Mesendoderm (in vitro differentiated cells): ENCODE results near the gene AMDHD1. TPM values are rescaled to one million over a fixed set of nuclear protein-coding genes. Genes with fewer than 3 reads are reported as not detected.

Source experiments
- DNase-seq: peaks from one replicate; pipeline ENCODE4 v3.0.0; 2013
- H2AK5ac ChIP-seq: 2 replicates; pipeline ENCODE4 v1.6.1; 2013; ENCODE audit warnings: low read length, inconsistent platforms
- H2BK120ac ChIP-seq: 2 replicates; pipeline ENCODE4 v1.6.1; 2013; ENCODE audit warnings: low read depth, mild to moderate bottlenecking, low read length, moderate library complexity, mixed read lengths
- H2BK15ac ChIP-seq: replicated peaks from 2 replicates; pipeline ENCODE4 v1.6.1; 2013; ENCODE audit warnings: low read depth, mild to moderate bottlenecking, moderate library complexity
- H2BK5ac ChIP-seq: 2 replicates; pipeline ENCODE4 v1.6.1; 2013; ENCODE audit warnings: low read length, inconsistent platforms
- H3K18ac ChIP-seq: 2 replicates; pipeline ENCODE4 v1.6.1; 2013; ENCODE audit warnings: mild to moderate bottlenecking, low read length, mixed read lengths
- H3K23ac ChIP-seq: one replicate; pipeline ENCODE4 v1.6.1; 2013; ENCODE audit warnings: low read length
- H3K27ac ChIP-seq: 2 replicates; pipeline ENCODE4 v1.5.1; 2013; ENCODE audit warnings: low read depth, mild to moderate bottlenecking, inconsistent platforms, low read length, moderate library complexity
- H3K27me3 ChIP-seq: 2 replicates; pipeline ENCODE4 v1.6.1; 2013; ENCODE audit warnings: low read length, control low read depth, mild to moderate bottlenecking, inconsistent platforms; ENCODE audit not compliant: insufficient read depth, poor library complexity
- H3K36me3 ChIP-seq: 2 replicates; pipeline ENCODE4 v1.6.1; 2013; ENCODE audit warnings: low read length, inconsistent platforms; ENCODE audit not compliant: control insufficient read depth, insufficient read depth
- H3K4ac ChIP-seq: one replicate; pipeline ENCODE4 v1.6.1; 2013; ENCODE audit warnings: low read depth, mild to moderate bottlenecking, low read length, moderate library complexity
- H3K4me1 ChIP-seq: 2 replicates; pipeline ENCODE4 v1.6.1; 2013; ENCODE audit warnings: low read depth, low read length, inconsistent platforms; ENCODE audit not compliant: control insufficient read depth
- H3K4me2 ChIP-seq: 2 replicates; pipeline ENCODE4 v1.6.1; 2013; ENCODE audit warnings: low read length
- H3K4me3 ChIP-seq: 2 replicates; pipeline ENCODE4 v1.5.1; 2013; ENCODE audit warnings: mild to moderate bottlenecking, low read length
- H3K56ac ChIP-seq: one replicate; pipeline ENCODE4 v1.6.1; 2013; ENCODE audit warnings: low read length
- H3K79me1 ChIP-seq: 2 replicates; pipeline ENCODE4 v1.6.1; 2013; ENCODE audit warnings: low read length, inconsistent platforms
- H3K79me2 ChIP-seq: 2 replicates; pipeline ENCODE4 v1.6.1; 2013; ENCODE audit warnings: mild to moderate bottlenecking, low read length; ENCODE audit not compliant: control insufficient read depth, insufficient read depth
- H3K9ac ChIP-seq: 2 replicates; pipeline ENCODE4 v1.6.1; 2013; ENCODE audit warnings: low read length, inconsistent platforms
- H4K5ac ChIP-seq: one replicate; pipeline ENCODE4 v1.6.1; 2013; ENCODE audit warnings: low read length
- H4K8ac ChIP-seq: one replicate; pipeline ENCODE4 v1.6.1; 2013; ENCODE audit warnings: low read depth, mild to moderate bottlenecking, control low read depth, low read length, moderate library complexity
- WGBS: extraction: QIAGEN DNeasy Blood & Tissue Kit; methylation state at CpG from one replicate; pipeline ENCODE4 v1.1.7; 2013; ENCODE audit warnings: low lambda C conversion rate, missing lambda C conversion rate; ENCODE audit not compliant: insufficient coverage; ENCODE audit errors: extremely low coverage; 5-methylcytosine and 5-hydroxymethylcytosine counted together
- polyA plus RNA-seq, 2 experiments: library from polyadenylated mRNA; stranded (reverse); fragments of 200-250 nt; gene quantifications; one replicate each; pipeline ENCODE4 v1.2.3, GENCODE V29; 2013

AMDHD1 gene, protein sequence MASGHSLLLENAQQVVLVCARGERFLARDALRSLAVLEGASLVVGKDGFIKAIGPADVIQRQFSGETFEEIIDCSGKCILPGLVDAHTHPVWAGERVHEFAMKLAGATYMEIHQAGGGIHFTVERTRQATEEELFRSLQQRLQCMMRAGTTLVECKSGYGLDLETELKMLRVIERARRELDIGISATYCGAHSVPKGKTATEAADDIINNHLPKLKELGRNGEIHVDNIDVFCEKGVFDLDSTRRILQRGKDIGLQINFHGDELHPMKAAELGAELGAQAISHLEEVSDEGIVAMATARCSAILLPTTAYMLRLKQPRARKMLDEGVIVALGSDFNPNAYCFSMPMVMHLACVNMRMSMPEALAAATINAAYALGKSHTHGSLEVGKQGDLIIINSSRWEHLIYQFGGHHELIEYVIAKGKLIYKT
- 0.14 TPM for polyA plus RNA-seq (2013, experiment 1 of 2)
- polyA plus RNA-seq (2013, experiment 2 of 2), result 0.04 TPM

DNA sequence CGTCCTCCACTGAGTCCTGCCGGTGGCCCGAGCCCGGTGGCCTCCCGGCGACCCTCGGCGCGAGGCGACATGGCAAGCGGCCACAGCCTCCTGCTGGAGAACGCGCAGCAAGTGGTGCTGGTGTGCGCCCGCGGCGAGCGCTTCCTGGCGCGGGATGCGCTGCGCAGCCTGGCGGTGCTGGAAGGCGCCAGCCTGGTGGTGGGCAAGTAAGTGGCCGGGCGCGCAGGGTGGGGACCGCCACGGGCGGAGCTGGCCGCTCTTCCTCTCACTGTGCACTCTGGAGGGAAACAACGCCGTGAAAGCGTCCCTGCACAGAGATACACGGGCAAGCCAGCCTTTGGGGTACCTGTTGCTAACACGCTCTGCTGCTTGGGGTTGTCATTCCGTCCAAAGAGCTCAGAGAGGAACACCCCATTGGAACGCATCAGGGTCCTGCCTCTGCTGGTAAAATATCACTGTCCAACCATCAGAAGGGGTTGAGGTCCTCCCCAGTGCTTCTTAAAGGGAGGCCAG lies at the start of gene AMDHD1:
AMDHD1 (plus strand) TSS at position 2 of the 513 bp plus-strand sequence; CDS start at position 70, 68 bp downstream.
- H2BK15ac ChIP-seq, result peak within 1 kb of the TSS; percentile 47
- peak within 1 kb of the TSS; percentile 74 for H3K4me3 ChIP-seq
- H3K56ac ChIP-seq, result peak within 1 kb of the TSS; percentile 90
- H4K5ac ChIP-seq, result no peak within 1 kb of the TSS
- H3K79me1 ChIP-seq, result no peaks in the 10 kb centered on the region
- H3K36me3 ChIP-seq, result no peaks in the 10 kb centered on the region
- H4K8ac ChIP-seq, result peak within 1 kb of the TSS; percentile 91
- H3K23ac ChIP-seq, result no peak within 1 kb of the TSS
- peak within 1 kb of the TSS; percentile 73 for H3K4me2 ChIP-seq
- H2BK120ac ChIP-seq, result no peak within 1 kb of the TSS
- H3K79me2 ChIP-seq, result no peaks in the 10 kb centered on the region
- peak within 1 kb of the TSS; percentile 98 for H3K18ac ChIP-seq
- H3K4me1 ChIP-seq, result no peaks in the 10 kb centered on the region
- H3K9ac ChIP-seq, result peak within 1 kb of the TSS; percentile 80
- no CpG with 5 or more reads among the region's 38 CpGs for WGBS
- no peaks in the 10 kb centered on the region for H3K27me3 ChIP-seq
- DNase-seq, result peak; percentile 75
- no peak within 1 kb of the TSS for H2BK5ac ChIP-seq
- peak within 1 kb of the TSS; percentile 95 for H3K4ac ChIP-seq
- no peak within 1 kb of the TSS for H2AK5ac ChIP-seq
- no peak within 1 kb of the TSS for H3K27ac ChIP-seq

DNA sequence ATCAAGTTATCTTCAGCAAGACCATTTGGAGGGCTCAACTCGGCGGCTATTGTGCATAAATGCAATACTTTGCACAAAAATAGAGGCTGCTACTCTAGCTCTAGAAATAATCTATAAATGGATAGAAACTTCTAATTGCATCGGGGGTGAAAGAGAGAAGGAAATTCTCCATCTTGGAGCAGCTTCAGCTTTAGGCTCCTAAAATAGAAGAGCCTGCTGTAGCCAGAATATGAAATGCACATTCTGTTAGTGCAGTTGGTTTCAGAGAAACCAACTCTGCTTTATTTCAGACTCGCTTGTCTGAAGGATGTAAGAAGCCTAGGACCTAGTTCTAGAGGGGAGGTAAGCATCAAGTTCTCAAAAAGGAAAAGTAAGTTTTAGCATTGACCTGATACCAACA lies 46.3 kb upstream of the AMDHD1 start:
- Histone ChIP-seq H3K79me1 (no peaks in the 10 kb centered on the region), H3K4ac (no peak overlapping the region), H3K9ac (no peak overlapping the region), H3K4me3 (no peak overlapping the region), H3K56ac (no peak overlapping the region), H4K5ac (no peak overlapping the region), H3K4me1 (no peaks in the 10 kb centered on the region), H2AK5ac (no peak overlapping the region), H4K8ac (no peak overlapping the region), H3K18ac (no peak overlapping the region), H3K4me2 (no peak overlapping the region), H3K27ac (no peak overlapping the region), H2BK5ac (no peak overlapping the region), H3K36me3 (no peaks in the 10 kb centered on the region), H3K23ac (no peak overlapping the region), H2BK120ac (no peak overlapping the region), H3K79me2 (no peaks in the 10 kb centered on the region), H2BK15ac (no peak overlapping the region), H3K27me3 (no peaks in the 10 kb centered on the region)
- DNase-seq, result no peak
- WGBS, result no CpG with 5 or more reads among the region's 4 CpGs

DNA sequence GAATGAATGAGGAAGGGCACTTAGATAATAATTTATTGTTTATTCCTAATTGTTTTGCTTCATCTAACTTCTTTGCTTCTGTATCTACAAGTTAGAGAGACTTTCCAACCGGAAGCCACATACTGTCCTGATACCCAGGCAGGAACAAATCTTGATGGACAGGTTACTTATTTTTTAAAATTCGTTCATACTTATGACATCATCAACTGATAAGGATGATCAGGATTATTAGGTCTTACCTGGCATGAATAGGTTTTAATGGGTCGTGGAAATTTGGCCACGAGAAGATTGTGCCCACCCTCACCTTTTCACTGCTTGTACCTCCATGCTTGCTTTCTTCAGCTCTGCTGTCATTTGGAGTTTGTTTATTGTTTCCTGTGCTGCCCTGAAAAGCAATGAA lies 45.0 kb upstream of the AMDHD1 start:
- Histone ChIP-seq H3K27ac (no peak overlapping the region), H3K36me3 (no peaks in the 10 kb centered on the region), H3K56ac (no peak overlapping the region), H3K9ac (no peak overlapping the region), H2BK15ac (no peak overlapping the region), H4K8ac (no peak overlapping the region), H3K4me2 (no peak overlapping the region), H3K4ac (no peak overlapping the region), H4K5ac (no peak overlapping the region), H3K4me3 (no peak overlapping the region), H3K79me1 (no peaks in the 10 kb centered on the region), H3K79me2 (no peaks in the 10 kb centered on the region), H2BK5ac (no peak overlapping the region), H2AK5ac (no peak overlapping the region), H3K27me3 (no peaks in the 10 kb centered on the region), H3K4me1 (no peaks in the 10 kb centered on the region), H3K23ac (no peak overlapping the region), H2BK120ac (no peak overlapping the region), H3K18ac (no peak overlapping the region)
- no CpG with 5 or more reads among the region's 4 CpGs for WGBS
- DNase-seq, result no peak

DNA sequence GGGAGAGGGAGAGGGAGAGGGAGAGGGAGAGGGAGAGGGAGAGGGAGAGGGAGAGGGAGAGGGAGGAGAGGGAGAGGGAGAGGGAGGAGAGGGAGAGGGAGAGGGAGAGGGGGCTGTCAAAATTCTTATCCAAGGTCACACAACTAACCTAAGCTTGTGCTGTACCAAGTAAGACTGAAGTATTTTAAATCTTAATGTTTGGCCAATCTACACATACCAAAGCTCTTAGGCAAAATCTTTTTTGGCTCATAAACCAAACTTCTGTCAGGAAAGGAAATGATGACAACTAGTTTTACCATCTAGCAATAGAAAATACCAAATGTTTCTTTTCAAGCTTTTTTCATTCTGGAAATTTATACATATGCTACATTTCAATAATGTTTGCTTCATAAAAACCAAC lies 34.6 kb upstream of the AMDHD1 start:
- Histone ChIP-seq H2AK5ac (no peak overlapping the region), H3K27me3 (no peaks in the 10 kb centered on the region), H3K56ac (no peak overlapping the region), H2BK120ac (no peak overlapping the region), H3K23ac (no peak overlapping the region), H2BK15ac (no peak overlapping the region), H4K5ac (no peak overlapping the region), H3K79me2 (no peaks in the 10 kb centered on the region), H3K36me3 (no peaks in the 10 kb centered on the region), H3K9ac (no peak overlapping the region), H3K18ac (no peak overlapping the region), H3K79me1 (no peaks in the 10 kb centered on the region), H3K4me1 (no peaks in the 10 kb centered on the region), H4K8ac (no peak overlapping the region), H3K27ac (no peak overlapping the region), H3K4me2 (no peak overlapping the region), H3K4me3 (no peak overlapping the region), H3K4ac (no peak overlapping the region), H2BK5ac (no peak overlapping the region)
- DNase-seq, result no peak

DNA sequence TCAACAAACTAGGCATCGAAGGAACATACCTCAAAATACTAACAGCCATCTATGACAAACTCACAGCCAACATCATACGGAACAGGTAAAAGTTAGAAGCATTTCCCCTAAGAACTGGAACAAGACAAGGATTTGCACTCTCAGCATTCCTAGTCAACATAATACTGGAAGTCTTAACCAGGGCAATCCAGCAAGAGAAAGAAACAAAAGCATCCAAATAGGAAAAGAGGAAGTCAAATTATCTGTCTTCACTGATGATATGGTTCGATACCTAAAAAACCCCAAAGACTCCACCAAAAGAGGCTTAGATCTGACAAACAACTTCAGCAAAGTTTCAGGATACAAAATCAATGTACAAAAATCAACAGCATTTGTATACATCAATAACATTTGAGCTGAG lies 33.3 kb upstream of the AMDHD1 start:
- Histone ChIP-seq H3K4me2 (no peak overlapping the region), H3K9ac (no peak overlapping the region), H4K5ac (no peak overlapping the region), H3K56ac (no peak overlapping the region), H2AK5ac (no peak overlapping the region), H3K27me3 (no peaks in the 10 kb centered on the region), H4K8ac (no peak overlapping the region), H3K4me1 (no peaks in the 10 kb centered on the region), H3K36me3 (no peaks in the 10 kb centered on the region), H3K79me1 (no peaks in the 10 kb centered on the region), H3K27ac (no peak overlapping the region), H3K4me3 (no peak overlapping the region), H2BK5ac (no peak overlapping the region), H3K18ac (no peak overlapping the region), H2BK15ac (no peak overlapping the region), H3K79me2 (no peaks in the 10 kb centered on the region), H3K4ac (no peak overlapping the region), H2BK120ac (no peak overlapping the region), H3K23ac (no peak overlapping the region)
- no peak for DNase-seq
- no CpG with 5 or more reads among the region's 3 CpGs for WGBS
